ENCODE data around the gene FAM124A.

GRCh38 chr13:51275101-51275500, 52.9 kb downstream of the FAM124A start:
- TF ChIP-seq CTCF (IDR thresholded peaks at IDR 0.05) (no peak), POLR2A (IDR thresholded peaks at IDR 0.05) (no peak), POLR2AphosphoS5 (IDR thresholded peaks at IDR 0.05) (no peak)

Measured in transverse colon (tissue), 4 donors.